ENCODE results near the gene CACNA1I. TPM values are rescaled to one million over a fixed set of nuclear protein-coding genes. Genes with fewer than 3 reads are reported as not detected.

CACNA1I gene
- polyA plus RNA-seq, 1 experiment: not detected

GRCh38 chr22:39699631-39700360, 129.2 kb downstream of the CACNA1I start:
- POLR2A ChIA-PET: no interaction called here

GRCh38 chr22:39700565-39700964, 130.0 kb downstream of the CACNA1I start:
- H3K27ac ChIP-seq (ENCODE audit: low read depth, low read length): no peak overlapping the region
- peaks cover 29% of the 10 kb centered on the region for H3K27me3 ChIP-seq (ENCODE audit: control insufficient read depth, insufficient read depth, low read length)
- no peaks in the 10 kb centered on the region; the same call in 1 of the 2 replicates for H3K9me3 ChIP-seq (ENCODE audit: control insufficient read depth, insufficient read depth, low read length)
- CTCF ChIA-PET: no interaction called here
- TF ChIP-seq CTCF (IDR thresholded peaks at IDR 0.05; ENCODE audit: low read depth, low read length): no peak
- POLR2A ChIA-PET: no interaction called here
- DNase-seq (ENCODE audit: low read depth, low spot score): no peak
- H3K4me3 ChIP-seq (ENCODE audit: low read depth, low read length): no peak overlapping the region

More at GRCh38 chr22:39699631-39700360, 129.2 kb downstream of the CACNA1I start:
- Histone ChIP-seq H3K27me3 (ENCODE audit: control insufficient read depth, insufficient read depth, low read length) (peaks cover 27% of the 10 kb centered on the region), H3K27ac (ENCODE audit: low read depth, low read length) (no peak overlapping the region), H3K4me3 (ENCODE audit: low read depth, low read length) (no peak overlapping the region), H3K9me3 (ENCODE audit: control insufficient read depth, insufficient read depth, low read length) (no peaks in the 10 kb centered on the region; the same call in 1 of the 2 replicates)
- CTCF ChIA-PET: no interaction called here
- DNase-seq (ENCODE audit: low read depth, low spot score): no peak
- no peak for TF ChIP-seq CTCF (IDR thresholded peaks at IDR 0.05; ENCODE audit: low read depth, low read length)

- DNase-seq (ENCODE audit: low read depth, low spot score): no peak
- Histone ChIP-seq H3K27me3 (ENCODE audit: control insufficient read depth, insufficient read depth, low read length) (peaks cover 30% of the 10 kb centered on the region), H3K4me3 (ENCODE audit: low read depth, low read length) (no peak overlapping the region), H3K9me3 (ENCODE audit: control insufficient read depth, insufficient read depth, low read length) (no peaks in the 10 kb centered on the region; the same call in 1 of the 2 replicates), H3K27ac (ENCODE audit: low read depth, low read length) (no peak overlapping the region)
- no peak for TF ChIP-seq CTCF (IDR thresholded peaks at IDR 0.05; ENCODE audit: low read depth, low read length)
- ChIA-PET POLR2A (no interaction called here), CTCF (no interaction called here)
Observed at GRCh38 chr22:39703091-39703490, 132.5 kb downstream of the CACNA1I start.

DNA sequence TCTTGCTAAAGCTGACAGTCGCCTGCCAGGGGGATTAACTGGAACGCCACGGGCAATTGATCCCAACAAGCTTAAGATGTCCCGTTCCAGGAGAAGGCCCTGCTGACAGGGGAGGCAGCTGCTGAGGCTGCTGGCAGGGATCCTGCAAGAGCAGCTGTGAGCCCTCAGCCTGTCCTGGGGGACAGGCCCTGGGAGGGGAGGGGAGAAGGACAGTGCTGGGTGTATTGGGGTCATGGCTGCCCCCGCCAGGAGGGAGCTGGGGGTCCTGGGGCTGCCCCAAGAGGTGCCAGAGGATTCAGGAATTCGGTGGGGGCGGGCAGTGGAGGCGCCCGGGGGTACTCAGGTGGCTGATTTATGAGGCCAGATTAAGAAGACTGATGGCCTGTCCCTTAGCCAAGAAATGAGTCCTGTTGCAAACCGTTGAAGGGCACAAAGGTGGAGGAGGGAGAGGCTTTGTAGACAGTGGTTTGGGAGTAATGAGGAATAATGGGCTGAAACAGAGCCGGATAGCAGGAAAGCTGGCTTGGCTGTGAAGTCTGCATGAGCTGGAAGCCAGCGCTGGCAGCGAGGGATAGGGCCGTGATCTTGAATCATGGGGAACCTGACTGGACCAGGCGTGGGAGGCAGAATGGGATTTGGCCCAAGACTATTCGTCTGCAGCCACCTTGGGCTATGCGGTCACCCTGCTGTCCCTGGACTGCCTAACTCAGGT, 133.5 kb downstream of the CACNA1I start:
- H3K9me3 ChIP-seq (ENCODE audit: control insufficient read depth, insufficient read depth, low read length): no peaks in the 10 kb centered on the region; the same call in 1 of the 2 replicates
- POLR2A ChIA-PET: no interaction called here
- no peak overlapping the region for H3K27ac ChIP-seq (ENCODE audit: low read depth, low read length)
- H3K27me3 ChIP-seq (ENCODE audit: control insufficient read depth, insufficient read depth, low read length): peaks cover 33% of the 10 kb centered on the region
- no peak overlapping the region for H3K4me3 ChIP-seq (ENCODE audit: low read depth, low read length)
- CTCF ChIA-PET: no interaction called here
- DNase-seq (ENCODE audit: low read depth, low spot score): no peak
- no peak for TF ChIP-seq CTCF (IDR thresholded peaks at IDR 0.05; ENCODE audit: low read depth, low read length)

DNA sequence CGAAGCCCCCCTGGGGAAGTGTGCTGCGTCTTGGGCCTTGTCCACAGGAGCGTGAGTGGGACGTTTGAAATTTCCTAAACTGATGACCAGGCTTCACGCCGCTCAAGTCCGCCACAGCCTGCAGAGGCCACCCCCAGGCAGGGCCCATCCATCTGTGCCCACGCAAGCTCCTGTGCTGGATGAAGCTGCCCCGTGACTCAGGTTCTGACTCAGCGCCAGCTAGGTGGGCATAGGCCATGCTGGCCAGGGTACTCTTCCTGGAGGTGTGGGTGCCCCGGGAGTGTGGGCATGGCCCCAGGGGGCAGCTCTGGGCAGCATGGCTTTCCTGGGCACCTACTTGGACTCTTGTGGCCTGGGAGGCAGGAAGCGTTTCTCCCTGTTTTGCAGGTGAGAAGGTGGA, 134.8 kb downstream of the CACNA1I start:
- Histone ChIP-seq H3K9me3 (ENCODE audit: control insufficient read depth, insufficient read depth, low read length) (no peaks in the 10 kb centered on the region; the same call in 1 of the 2 replicates), H3K4me3 (ENCODE audit: low read depth, low read length) (no peak overlapping the region), H3K27me3 (ENCODE audit: control insufficient read depth, insufficient read depth, low read length) (peaks cover 43% of the 10 kb centered on the region), H3K27ac (ENCODE audit: low read depth, low read length) (no peak overlapping the region)
- ChIA-PET POLR2A (no interaction called here), CTCF (interaction anchor here (0.6 kb wide), 1 partner anchor 31 kb away, joined by 6 read pairs; no protein-coding TSS in a partner anchor)
- TF ChIP-seq CTCF (IDR thresholded peaks at IDR 0.05; ENCODE audit: low read depth, low read length): no peak
- no peak for DNase-seq (ENCODE audit: low read depth, low spot score)

Data from AG04450 (cell line).